Panc1 (cell line): ENCODE measurements around the gene STK24. TPM values are rescaled to one million over a fixed set of nuclear protein-coding genes. Genes with fewer than 3 reads are reported as not detected.

Experiments used
- ATAC-seq: fragments of 200-7000 bp; cut with Tn5 transposase; 2 replicates; pipeline ENCODE4 v1.9.1; 2020; ENCODE audit warnings: mild to moderate bottlenecking, moderate library complexity
- BruUV-seq: library from RNA; stranded (reverse); fragments of 400-500 nt; replicated peaks from 2 replicates; lab custom pipeline; 2021; lab: Mats Ljungman, UMichigan
- CTCF ChIA-PET: fragments of 300-600 bp; sonication (Branson Sonifier 250); formaldehyde crosslinking; loops from one replicate; lab custom pipeline; 2022; ENCODE audit warnings: antibody characterized with exemption; lab: Charles Lee
- POLR2A ChIA-PET: fragments of 300-600 bp; sonication (Branson Sonifier 250); formaldehyde crosslinking; loops from one replicate; lab custom pipeline; 2022; ENCODE audit warnings: antibody characterized with exemption; lab: Charles Lee
- DNase-seq: peaks from one replicate; pipeline ENCODE4 v3.0.0-alpha.2; 2010; ENCODE audit warnings: low read depth, low spot score
- H3K27ac ChIP-seq: 2 replicates; pipeline ENCODE4 v1.5.1; 2011; ENCODE audit warnings: mild to moderate bottlenecking, low read length, inconsistent platforms
- H3K27me3 ChIP-seq: fragments of 200-500 bp; sonication (Bioruptor generic); 2 replicates; pipeline ENCODE4 v1.6.0; 2014; ENCODE audit warnings: low read length, inconsistent platforms; ENCODE audit not compliant: control insufficient read depth, insufficient read depth
- H3K36me3 ChIP-seq: fragments of 200-500 bp; sonication (Bioruptor generic); 2 replicates; pipeline ENCODE4 v1.5.1; 2014; ENCODE audit warnings: inconsistent platforms, mild to moderate bottlenecking, low read length, moderate library complexity; ENCODE audit not compliant: control insufficient read depth, insufficient read depth
- H3K4me1 ChIP-seq: 2 replicates; pipeline ENCODE4 v1.5.1; 2011; ENCODE audit warnings: inconsistent platforms, mild to moderate bottlenecking, low read length, moderate library complexity; ENCODE audit not compliant: control insufficient read depth, insufficient read depth
- H3K4me3 ChIP-seq, 2 experiments: 2 replicates each; pipeline ENCODE4 v1.5.1; 2011 to 2012; ENCODE audit warnings: low read depth in 2 of 2, low read length in 2 of 2, mild to moderate bottlenecking in 2 of 2, inconsistent platforms in 1 of 2, moderate library complexity in 1 of 2
- H3K9me3 ChIP-seq: fragments of 200-500 bp; sonication (Bioruptor generic); 2 replicates; pipeline ENCODE4 v1.5.1; 2014; ENCODE audit warnings: low read depth, mild to moderate bottlenecking, inconsistent platforms, low read length, moderate library complexity; ENCODE audit not compliant: control insufficient read depth, insufficient read depth
- POLR2AphosphoS5 ChIP-seq: IDR thresholded peaks from 2 replicates; pipeline ENCODE4 v1.6.1; 2012; ENCODE audit warnings: mild to moderate bottlenecking, low read depth, low read length, moderate library complexity
- REST ChIP-seq, 2 experiments: IDR thresholded peaks; 2 replicates each; pipeline ENCODE4 v1.6.1; 2011 to 2012; ENCODE audit warnings: low read depth in 2 of 2, control low read depth in 1 of 2, low read length in 1 of 2, mild to moderate bottlenecking in 1 of 2, moderate library complexity in 1 of 2; ENCODE audit not compliant: insufficient read depth in 1 of 2
- SIN3A ChIP-seq: IDR thresholded peaks from 2 replicates; pipeline ENCODE4 v1.6.1; 2012; ENCODE audit warnings: low read depth, mild to moderate bottlenecking, low read length, moderate library complexity, borderline replicate concordance; ENCODE audit not compliant: insufficient read depth
- TCF7L2 ChIP-seq: IDR thresholded peaks from 2 replicates; pipeline ENCODE4 v1.6.1; 2011; ENCODE audit warnings: mild to moderate bottlenecking, low read depth, low read length, inconsistent platforms
- in situ Hi-C: cut with HindIII; loops from 2 replicates; pipeline ENCODE4 v1.10.0; 2016; ENCODE audit warnings: low sequenced_read_pairs, low pct_unique_long_range_greater_than_20kb
- intact Hi-C: fragments of 100-400 bp; cut with micrococcal nuclease; formaldehyde crosslinking; loops from one replicate; pipeline ENCODE4 v1.10.0; 2022; ENCODE audit not compliant: unreplicated experiment
- total RNA-seq: library from RNA; stranded (reverse); gene quantifications from one replicate; pipeline ENCODE4 v1.2.1, GENCODE V29; 2021; ENCODE audit not compliant: unreplicated experiment
- TF ChIP-seq, protein P1 (sequence below): fragments of 450-650 bp; IDR thresholded peaks from 2 replicates; pipeline ENCODE4 v1.5.1; 2017; ENCODE audit warnings: mild to moderate bottlenecking

STK24 gene
- total RNA-seq, 1 experiment from 2014 or later, result 57.3 TPM

- ChIA-PET POLR2A (interaction anchor here (0.5 kb wide), 1 partner anchor 54 kb away, joined by 10 read pairs; no protein-coding TSS in a partner anchor), CTCF (no interaction called here)
- H3K27me3 ChIP-seq, result no peaks in the 10 kb centered on the region
- in situ Hi-C loops (no loop called here), intact Hi-C loops (no loop called here)
- H3K4me3 ChIP-seq, result no peak overlapping the region
- H3K27ac ChIP-seq, result no peak overlapping the region
- ATAC-seq, result no peak
- no peak for TF ChIP-seq POLR2AphosphoS5
- no peak for TF ChIP-seq TCF7L2
- TF ChIP-seq SIN3A, result no peak
- TF ChIP-seq, protein P1, sequence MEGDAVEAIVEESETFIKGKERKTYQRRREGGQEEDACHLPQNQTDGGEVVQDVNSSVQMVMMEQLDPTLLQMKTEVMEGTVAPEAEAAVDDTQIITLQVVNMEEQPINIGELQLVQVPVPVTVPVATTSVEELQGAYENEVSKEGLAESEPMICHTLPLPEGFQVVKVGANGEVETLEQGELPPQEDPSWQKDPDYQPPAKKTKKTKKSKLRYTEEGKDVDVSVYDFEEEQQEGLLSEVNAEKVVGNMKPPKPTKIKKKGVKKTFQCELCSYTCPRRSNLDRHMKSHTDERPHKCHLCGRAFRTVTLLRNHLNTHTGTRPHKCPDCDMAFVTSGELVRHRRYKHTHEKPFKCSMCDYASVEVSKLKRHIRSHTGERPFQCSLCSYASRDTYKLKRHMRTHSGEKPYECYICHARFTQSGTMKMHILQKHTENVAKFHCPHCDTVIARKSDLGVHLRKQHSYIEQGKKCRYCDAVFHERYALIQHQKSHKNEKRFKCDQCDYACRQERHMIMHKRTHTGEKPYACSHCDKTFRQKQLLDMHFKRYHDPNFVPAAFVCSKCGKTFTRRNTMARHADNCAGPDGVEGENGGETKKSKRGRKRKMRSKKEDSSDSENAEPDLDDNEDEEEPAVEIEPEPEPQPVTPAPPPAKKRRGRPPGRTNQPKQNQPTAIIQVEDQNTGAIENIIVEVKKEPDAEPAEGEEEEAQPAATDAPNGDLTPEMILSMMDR, result no peak
- no peak for TF ChIP-seq REST (IDR thresholded peaks at IDR 0.05; ENCODE audit: insufficient read depth in 1 of 2, low read depth in 2 of 2, low read length in 1 of 2)
- DNase-seq, result no peak
- H3K36me3 ChIP-seq, result no peaks in the 10 kb centered on the region
- BruUV-seq, result no TSS peak
- H3K4me1 ChIP-seq, result peaks cover 3% of the 10 kb centered on the region; the same call in 1 of the 2 replicates
- no peaks in the 10 kb centered on the region for H3K9me3 ChIP-seq
Observed at GRCh38 chr13:98473788-98474144, 103.1 kb downstream of the STK24 start.

DNA sequence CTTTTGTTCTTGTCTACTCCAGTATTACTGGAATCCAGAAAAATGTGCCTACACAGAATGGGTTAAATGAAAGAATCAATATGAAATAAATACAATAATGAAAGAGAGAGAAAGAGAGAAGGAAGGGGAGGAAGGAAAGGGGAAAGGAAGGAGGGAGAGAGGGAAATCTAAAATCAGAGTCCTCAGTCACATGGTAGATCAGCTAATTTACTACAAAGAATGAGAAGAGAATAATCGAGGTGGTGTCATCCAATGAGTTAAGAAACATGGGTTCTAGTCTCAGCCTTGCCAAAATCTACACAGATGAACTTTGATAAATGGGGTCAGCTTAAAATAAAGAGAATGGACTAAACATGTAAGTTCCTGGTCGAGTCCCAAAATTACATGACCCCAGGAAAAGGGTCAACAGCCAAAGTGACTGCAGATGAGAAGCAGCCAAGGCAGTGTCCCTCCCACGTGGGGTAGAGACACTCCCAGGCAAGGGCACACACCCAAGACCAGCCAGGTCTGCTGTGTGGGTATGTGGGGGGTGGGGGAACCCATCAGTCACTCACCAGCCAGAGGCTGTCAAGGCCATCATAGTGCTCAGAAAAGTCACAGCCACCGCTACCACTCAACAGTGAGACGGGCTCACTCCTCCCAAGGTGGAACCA lies 103.6 kb downstream of the STK24 start:
- POLR2A ChIA-PET, result interaction anchor here (0.5 kb wide), 1 partner anchor 54 kb away, joined by 10 read pairs; no protein-coding TSS in a partner anchor
- DNase-seq, result no peak
- H3K36me3 ChIP-seq, result no peaks in the 10 kb centered on the region
- no peak for ATAC-seq
- no peaks in the 10 kb centered on the region for H3K27me3 ChIP-seq
- BruUV-seq, result no TSS peak
- no peaks in the 10 kb centered on the region for H3K9me3 ChIP-seq
- H3K4me3 ChIP-seq, result no peak overlapping the region
- TF ChIP-seq REST (IDR thresholded peaks at IDR 0.05; ENCODE audit: insufficient read depth in 1 of 2, low read depth in 2 of 2, low read length in 1 of 2) (no peak), SIN3A (no peak), POLR2AphosphoS5 (no peak), TCF7L2 (no peak)
- TF ChIP-seq, protein P1, result no peak
- no peak overlapping the region for H3K27ac ChIP-seq
- H3K4me1 ChIP-seq, result peaks cover 3% of the 10 kb centered on the region; the same call in 1 of the 2 replicates
- CTCF ChIA-PET, result no interaction called here
- in situ Hi-C loops, result no loop called here
- intact Hi-C loops, result no loop called here
